ENCODE results near the gene SMG6. TPM values are rescaled to one million over a fixed set of nuclear protein-coding genes. Genes with fewer than 3 reads are reported as not detected.

SMG6 gene
- total and polyA plus RNA-seq, 2 donors (not counting 3 experiments of a cell fraction or from before 2014, with no cell fraction given): 40.1 to 42.2 TPM

DNA sequence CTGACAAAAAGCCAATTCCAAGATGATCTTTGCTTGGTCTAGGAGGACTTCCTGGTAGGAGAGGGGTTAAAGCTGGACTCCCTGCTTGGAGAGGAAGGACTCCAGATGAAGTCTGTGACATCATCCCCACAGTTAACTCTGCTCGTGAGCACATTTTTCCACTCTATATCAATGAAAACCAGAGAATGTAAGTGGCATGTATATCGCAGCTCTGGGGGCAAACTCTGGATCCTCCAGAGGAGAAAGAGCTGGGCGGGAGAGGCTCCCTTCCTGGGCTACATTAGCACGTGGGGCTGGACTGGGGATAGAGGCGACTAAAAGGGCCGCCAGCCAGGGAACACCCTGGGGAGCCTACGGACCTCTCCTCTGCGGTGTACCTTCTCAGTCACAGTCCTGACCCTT lies 214.6 kb downstream of the SMG6 start:
- Histone ChIP-seq H3K9me1 (replicated peaks; ENCODE audit: control insufficient read depth, extremely low read depth, insufficient read depth, low read length) (no peaks in the 10 kb centered on the region), H3K9me3 (replicated peaks; ENCODE audit: control insufficient read depth, insufficient read depth, low read length) (no peaks in the 10 kb centered on the region), H3K79me2 (ENCODE audit: control insufficient read depth, insufficient read depth, low read length) (no peaks in the 10 kb centered on the region), H3K36me3 (ENCODE audit: control insufficient read depth in 2 of 2, extremely low read depth in 1 of 2, insufficient read depth in 2 of 2, low read length in 2 of 2) (no peaks in the 10 kb centered on the region), H3K27me3 (ENCODE audit: control insufficient read depth in 2 of 2, insufficient read depth in 2 of 2, low read length in 2 of 2) (no peaks in the 10 kb centered on the region), H3K4me3 (replicated peaks in 1 of 3; ENCODE audit: insufficient read depth in 1 of 3, low read depth in 1 of 3, low read length in 3 of 3) (no peak overlapping the region), H3K4me1 (ENCODE audit: control insufficient read depth, extremely low read depth, insufficient read depth, low read length) (peaks cover 69% of the 10 kb centered on the region), H3K27ac (ENCODE audit: insufficient read depth, low read depth, low read length) (peak overlapping the region; percentile 54), H3K4me2 (ENCODE audit: insufficient read depth, low read length) (peak overlapping the region; percentile 59), H3K9ac (replicated peaks; ENCODE audit: extremely low read depth, insufficient read depth, low read length) (peak overlapping the region; percentile 54), H2AFZ (ENCODE audit: low read depth, low read length) (peak overlapping the region; percentile 29), H4K20me1 (replicated peaks; ENCODE audit: control insufficient read depth, extremely low read depth, insufficient read depth, low read length) (no peaks in the 10 kb centered on the region)
- ChIA-PET POLR2A (interaction anchor here (1.0 kb wide), 1 partner anchor 125 kb away, joined by 3 read pairs; no protein-coding TSS in a partner anchor), CTCF (interaction anchor here (1.0 to 9.2 kb wide), 8 partner anchors 21 to 156 kb away, joined by 3 to 76 read pairs (median 11); partner anchors contain the start of gene HIC1)
- TF ChIP-seq FOS (IDR thresholded peaks at IDR 0.05; ENCODE audit: borderline replicate concordance, insufficient read depth, low read length) (no peak), EZH2 (IDR thresholded peaks at IDR 0.05; ENCODE audit: borderline replicate concordance, low read depth, low read length, severe bottlenecking) (no peak), POLR2A (IDR thresholded peaks at IDR 0.05; ENCODE audit: low read depth, low read length) (no peak), MYC (IDR thresholded peaks at IDR 0.05; ENCODE audit: low read depth, low read length) (no peak)
- TF ChIP-seq, protein P1, sequence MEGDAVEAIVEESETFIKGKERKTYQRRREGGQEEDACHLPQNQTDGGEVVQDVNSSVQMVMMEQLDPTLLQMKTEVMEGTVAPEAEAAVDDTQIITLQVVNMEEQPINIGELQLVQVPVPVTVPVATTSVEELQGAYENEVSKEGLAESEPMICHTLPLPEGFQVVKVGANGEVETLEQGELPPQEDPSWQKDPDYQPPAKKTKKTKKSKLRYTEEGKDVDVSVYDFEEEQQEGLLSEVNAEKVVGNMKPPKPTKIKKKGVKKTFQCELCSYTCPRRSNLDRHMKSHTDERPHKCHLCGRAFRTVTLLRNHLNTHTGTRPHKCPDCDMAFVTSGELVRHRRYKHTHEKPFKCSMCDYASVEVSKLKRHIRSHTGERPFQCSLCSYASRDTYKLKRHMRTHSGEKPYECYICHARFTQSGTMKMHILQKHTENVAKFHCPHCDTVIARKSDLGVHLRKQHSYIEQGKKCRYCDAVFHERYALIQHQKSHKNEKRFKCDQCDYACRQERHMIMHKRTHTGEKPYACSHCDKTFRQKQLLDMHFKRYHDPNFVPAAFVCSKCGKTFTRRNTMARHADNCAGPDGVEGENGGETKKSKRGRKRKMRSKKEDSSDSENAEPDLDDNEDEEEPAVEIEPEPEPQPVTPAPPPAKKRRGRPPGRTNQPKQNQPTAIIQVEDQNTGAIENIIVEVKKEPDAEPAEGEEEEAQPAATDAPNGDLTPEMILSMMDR (IDR thresholded peaks at IDR 0.05; ENCODE audit: extremely low read depth in 1 of 2, insufficient read depth in 1 of 2, low read depth in 1 of 2, low read length in 2 of 2): no peak
- FAIRE-seq (no peak), DNase-seq (ENCODE audit: low read depth, low spot score) (peak; percentile 67)
- intact Hi-C loops (cut with micrococcal nuclease) (loop anchor here (2.0 kb wide), 1 partner anchor 34 kb away; no protein-coding TSS in a partner anchor), dilution Hi-C loops (cut with MboI; ENCODE audit: extremely low pct_ligation_motif_present, low sequenced_read_pairs) (no loop called here)
- BruUV-seq (replicated peaks): no TSS peak
